ENCODE results near the gene STX18.
"Not testable (repeated sequence)": the region's sequence is repeated elsewhere in the genome, so short reads cannot be mapped to it uniquely, and the experiment has no call there.

Gene STX18

GRCh38 chr4:4479366-4479765, 62.5 kb downstream of the STX18 start:
- DNase-seq (ENCODE audit: low read depth): no peak

DNA sequence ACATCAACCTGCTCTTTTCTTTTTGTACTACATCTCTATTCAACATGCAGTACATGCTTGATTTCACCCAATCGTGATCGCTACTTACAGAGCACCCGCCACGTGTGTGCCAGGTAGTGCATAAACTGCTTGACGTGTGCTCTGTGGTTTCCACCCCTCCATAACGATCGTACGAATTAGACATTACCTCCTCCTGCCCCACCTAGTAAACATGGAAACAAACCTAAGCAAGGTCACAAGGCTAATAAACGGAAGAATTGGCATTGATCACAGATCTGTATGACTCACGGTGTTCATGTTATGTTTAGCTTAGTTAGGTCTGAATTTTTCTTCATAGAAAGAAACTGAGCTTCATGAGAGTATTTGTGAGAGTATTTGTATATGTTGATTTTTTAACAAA, 64.1 kb downstream of the STX18 start:
- no peak for DNase-seq (ENCODE audit: low read depth)

- DNase-seq (ENCODE audit: low read depth): no peak
Measured at GRCh38 chr4:4477391-4477790, 64.5 kb downstream of the STX18 start.

- DNase-seq (ENCODE audit: low read depth): no peak
Measured at GRCh38 chr4:4474476-4474875, 67.4 kb downstream of the STX18 start.

DNA sequence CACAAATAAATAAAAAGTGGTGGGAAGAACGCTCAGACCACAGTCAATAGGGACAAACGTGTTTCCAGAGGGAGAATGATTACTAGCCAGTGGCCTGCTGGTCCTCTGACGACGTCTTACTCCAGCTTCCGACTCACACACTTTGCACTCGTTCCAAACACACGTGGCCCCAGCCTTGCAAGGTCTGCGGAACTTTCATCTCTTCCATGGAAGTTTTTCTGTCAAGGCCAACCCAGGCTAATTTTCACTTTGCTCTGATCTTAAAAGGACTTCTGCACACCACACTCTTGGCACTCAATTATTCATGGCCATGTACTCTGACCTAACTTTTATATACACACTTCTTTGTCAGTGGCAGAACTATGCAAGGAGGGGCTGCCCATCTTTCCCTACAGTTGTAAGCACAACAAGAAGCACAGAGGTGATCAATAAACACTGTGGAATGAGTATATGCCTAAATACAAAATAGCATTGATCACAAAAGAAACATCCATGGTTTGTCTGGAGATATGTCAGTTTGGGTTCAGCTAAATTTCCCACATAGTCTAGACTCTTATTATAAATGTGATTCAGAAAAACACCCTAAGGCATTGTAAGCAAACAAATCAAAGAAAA, 69.4 kb downstream of the STX18 start:
- no peak for DNase-seq (ENCODE audit: low read depth)

GRCh38 chr4:4471195-4471594, 70.7 kb downstream of the STX18 start:
- DNase-seq (ENCODE audit: low read depth): no peak

DNA sequence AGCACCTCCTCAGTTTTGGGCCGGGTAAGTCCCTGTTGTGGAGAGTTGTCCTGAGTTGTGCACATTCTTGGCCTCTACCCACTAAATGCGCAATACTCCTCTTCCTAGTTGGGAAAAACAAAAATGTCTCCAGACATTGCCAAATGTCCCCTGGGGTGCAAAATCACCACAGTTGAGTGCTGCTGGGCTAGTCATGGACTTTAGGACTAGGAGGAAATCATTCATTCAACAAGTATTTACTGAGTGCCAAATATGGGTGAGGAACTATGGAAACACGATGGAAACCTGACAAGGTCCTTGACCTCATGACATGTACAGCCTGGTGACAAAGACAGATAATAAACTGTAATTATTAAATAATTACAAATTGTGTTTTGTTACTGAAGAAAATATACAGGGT, 71.6 kb downstream of the STX18 start:
- DNase-seq (ENCODE audit: low read depth): no peak

- not testable (repeated sequence) for DNase-seq (ENCODE audit: low read depth)
Measured at GRCh38 chr4:4465238-4465637, 76.6 kb downstream of the STX18 start.

- no peak for DNase-seq (ENCODE audit: low read depth)
Measured at GRCh38 chr4:4462970-4463369, 78.9 kb downstream of the STX18 start.

GRCh38 chr4:4461850-4462249, 80.0 kb downstream of the STX18 start:
- peak; percentile 8 for DNase-seq (ENCODE audit: low read depth)

DNA sequence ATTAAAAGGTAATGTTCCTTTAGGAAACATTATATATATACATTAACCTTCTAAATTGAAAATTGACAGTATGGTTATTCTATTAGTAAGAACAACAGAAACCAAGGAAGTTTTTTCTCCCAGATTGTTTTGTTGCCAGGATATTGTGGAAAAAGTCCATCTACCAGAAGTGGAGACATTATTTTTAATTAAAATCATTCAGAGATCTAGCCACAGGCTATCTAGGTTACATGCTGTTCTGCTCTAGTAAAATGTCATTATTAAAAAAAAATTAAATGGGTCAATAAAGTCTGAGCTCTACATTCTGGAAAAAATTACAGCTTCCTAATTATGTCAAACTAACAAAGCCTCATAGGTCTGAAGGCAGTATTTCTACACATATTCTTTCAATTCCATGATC, 80.7 kb downstream of the STX18 start:
- DNase-seq (ENCODE audit: low read depth): no peak

- no peak for DNase-seq (ENCODE audit: low read depth)
Measured at GRCh38 chr4:4460759-4461158, 81.1 kb downstream of the STX18 start.

DNA sequence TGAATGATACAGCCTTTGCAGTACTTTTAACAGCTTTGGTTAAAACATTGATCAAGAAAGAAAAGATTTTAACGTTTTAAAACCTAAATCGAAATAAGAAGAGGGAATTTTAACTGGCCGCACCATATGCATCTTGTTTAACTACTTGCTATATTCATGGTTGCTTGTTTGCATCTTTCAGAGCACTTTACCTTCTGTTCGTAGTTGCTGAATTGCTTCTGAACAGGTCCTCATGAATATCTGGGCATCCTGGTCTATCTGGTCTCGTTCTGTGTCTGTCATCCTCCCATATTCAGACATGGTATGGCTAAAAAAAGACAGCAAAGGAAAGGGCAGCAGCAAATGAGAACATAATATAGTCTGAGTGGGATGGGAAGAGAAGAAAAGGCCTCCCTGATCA, 82.7 kb downstream of the STX18 start:
- DNase-seq (ENCODE audit: low read depth): no peak

DNA sequence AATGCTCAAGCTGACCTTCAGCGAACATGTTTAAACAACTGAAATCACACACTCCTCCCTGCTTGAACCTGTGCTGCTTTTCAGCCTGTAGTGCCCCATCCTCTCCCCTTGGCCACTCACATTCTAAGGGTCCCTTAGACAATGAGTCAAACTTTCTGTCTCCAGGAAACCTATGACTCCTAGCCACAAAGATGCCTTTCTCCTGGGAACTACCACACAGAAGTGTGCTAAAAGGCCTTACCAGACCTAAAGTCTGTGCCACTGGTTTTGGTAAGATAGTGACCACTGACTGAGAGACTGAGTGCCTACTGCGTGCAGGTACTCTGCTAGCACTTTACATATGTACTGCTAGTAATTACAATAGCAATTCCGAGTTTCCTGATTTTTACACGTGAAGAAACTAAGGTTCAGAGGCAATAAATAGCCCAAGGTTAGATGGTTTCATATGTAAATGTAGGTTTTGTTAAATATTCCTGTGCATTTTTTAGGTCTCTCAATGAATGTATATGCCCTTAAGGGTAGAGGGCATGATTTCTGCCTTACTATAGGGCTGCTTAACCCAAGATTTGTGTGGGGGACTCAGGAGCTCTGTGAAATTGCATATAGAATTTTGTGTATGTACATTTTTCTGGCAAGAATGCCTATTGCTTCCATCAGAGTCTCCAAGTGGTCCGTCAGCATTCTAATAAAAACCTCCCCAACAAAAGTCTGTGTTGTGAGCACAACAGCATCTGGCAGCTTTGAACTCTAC, 83.9 kb downstream of the STX18 start:
- DNase-seq (ENCODE audit: low read depth): no peak

GRCh38 chr4:4456816-4457578, 84.9 kb downstream of the STX18 start:
- no peak for DNase-seq (ENCODE audit: low read depth)

DNA sequence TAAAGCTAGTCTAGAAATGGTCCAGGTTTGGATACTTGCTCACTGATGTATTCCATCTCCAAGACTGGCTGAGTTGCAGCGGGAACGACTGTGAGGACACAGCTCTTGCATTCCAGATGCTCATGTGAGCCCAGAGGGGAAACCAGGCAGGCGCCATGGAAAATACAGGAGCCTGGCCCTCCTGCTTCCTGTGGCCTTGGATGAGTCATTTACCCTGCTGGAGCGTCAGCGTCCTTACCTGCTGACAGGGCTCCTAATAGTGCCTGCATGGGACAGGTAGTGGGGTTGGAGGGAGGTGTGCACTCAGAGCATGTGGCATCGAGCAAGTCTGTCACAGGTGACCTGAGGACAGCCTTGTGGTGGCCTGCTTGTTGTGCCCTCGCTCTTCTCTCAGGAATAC, 85.5 kb downstream of the STX18 start:
- no peak for DNase-seq (ENCODE audit: low read depth)

- no peak for DNase-seq (ENCODE audit: low read depth)
Measured at GRCh38 chr4:4455210-4455865, 86.5 kb downstream of the STX18 start.

DNA sequence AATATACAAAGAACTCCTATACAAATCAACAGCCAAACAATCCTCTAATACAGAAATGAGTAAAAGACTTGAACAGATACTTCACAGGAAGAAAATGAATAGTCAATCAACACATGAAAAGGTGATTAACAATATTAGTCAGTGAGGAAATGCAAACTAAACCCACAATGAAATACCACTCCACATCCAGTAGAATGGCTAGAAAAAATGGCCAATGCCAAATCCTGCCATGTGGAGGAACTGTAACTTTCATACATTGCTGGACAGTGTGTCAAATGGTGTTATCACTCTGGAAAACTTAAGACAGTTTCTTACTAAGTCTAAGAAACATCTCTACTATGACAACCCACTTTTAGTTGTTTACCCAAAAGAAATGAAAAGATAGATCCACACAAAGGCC, 95.4 kb downstream of the STX18 start:
- DNase-seq (ENCODE audit: low read depth): no peak

GRCh38 chr4:4443821-4444220, 98.0 kb downstream of the STX18 start:
- DNase-seq (ENCODE audit: low read depth): no peak

GRCh38 chr4:4440333-4441061, 101.4 kb downstream of the STX18 start:
- DNase-seq (ENCODE audit: low read depth): no peak

DNA sequence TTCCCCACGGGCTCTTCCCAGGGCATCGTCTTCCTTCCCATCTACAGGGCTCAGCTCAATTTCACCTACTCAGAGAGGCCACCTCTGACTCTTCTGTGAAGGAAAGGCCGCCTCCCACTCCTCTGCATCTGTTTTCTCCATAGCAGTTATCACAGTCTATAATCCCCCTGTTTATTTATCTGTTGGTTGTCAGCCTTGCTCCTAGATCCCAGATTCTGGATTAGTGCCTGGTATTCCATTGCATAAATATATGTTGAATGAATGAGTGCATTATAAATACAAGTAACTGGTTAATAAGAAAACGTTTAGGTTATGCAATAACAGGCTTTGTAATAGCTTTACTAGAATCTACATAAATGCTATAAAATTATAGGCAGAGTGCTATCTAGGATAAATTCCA, 102.1 kb downstream of the STX18 start:
- DNase-seq (ENCODE audit: low read depth): no peak

DNA sequence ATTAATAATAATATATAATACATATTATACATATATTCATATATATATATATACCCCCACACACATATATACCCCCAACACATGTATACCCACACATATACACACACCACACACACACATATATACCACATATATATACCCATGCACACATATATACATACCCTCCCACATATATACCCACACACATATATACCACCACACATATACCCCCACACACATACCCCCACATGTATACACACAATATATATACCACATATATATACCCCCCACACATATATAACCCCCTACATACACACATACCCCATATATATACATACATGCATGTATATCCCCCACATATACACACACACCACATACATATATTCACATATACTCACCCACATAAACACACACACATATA, 103.0 kb downstream of the STX18 start:
- DNase-seq (ENCODE audit: low read depth): no peak
